GM21447 (cell line): ENCODE results near the gene PCNX3.
"Not testable (repeated sequence)": the region's sequence is repeated elsewhere in the genome, so short reads cannot be mapped to it uniquely, and the experiment has no call there.

ENCODE experiments used
- ATAC-seq: cut with Tn5 transposase; IDR thresholded peaks from one replicate; pipeline ENCODE4 v1.9.1; 2021; ENCODE audit not compliant: unreplicated experiment

The PCNX3 gene

DNA sequence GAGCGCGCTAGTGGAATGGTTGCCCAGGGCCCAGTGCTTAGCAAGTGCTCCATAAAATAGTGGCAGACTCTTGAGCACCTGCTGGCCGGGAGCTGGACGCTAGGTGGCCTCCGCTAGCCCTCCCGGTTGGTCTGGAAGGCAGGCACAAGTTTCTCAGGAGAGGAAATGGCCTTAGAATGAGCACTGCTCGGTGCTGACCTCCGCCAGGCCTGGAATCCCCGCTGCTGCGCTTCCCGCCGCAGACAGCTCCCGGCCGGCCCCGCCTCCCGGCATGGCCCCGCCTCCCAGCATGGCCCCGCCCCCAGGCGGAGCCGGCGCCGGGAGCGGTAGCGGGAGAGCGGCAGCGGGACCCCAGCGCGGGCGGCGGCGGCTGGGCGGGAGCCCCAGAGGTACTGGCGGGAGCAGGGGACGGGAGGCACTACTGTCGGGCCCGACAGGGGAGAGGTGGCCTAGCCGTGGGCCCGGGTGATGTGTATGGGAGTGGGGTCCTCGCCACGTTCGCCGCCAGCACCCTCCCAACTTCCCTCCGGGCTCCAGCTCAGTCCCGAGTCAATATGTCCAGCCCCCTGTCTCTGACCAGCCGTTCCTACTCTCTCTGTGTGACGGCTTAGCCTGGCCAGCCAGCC, 22.3 kb downstream of the PCNX3 start, which contains the start of gene SIPA1:
Gene SIPA1 (plus strand): TSS at position 308 of the 626 bp plus-strand sequence. CDS start 2,821 bp downstream, outside the sequence.
- ATAC-seq = peak; percentile 26

- not testable (repeated sequence) for ATAC-seq
These were observed 23.6 kb downstream of the PCNX3 start for GRCh38 chr11:65639228-65639597.

DNA sequence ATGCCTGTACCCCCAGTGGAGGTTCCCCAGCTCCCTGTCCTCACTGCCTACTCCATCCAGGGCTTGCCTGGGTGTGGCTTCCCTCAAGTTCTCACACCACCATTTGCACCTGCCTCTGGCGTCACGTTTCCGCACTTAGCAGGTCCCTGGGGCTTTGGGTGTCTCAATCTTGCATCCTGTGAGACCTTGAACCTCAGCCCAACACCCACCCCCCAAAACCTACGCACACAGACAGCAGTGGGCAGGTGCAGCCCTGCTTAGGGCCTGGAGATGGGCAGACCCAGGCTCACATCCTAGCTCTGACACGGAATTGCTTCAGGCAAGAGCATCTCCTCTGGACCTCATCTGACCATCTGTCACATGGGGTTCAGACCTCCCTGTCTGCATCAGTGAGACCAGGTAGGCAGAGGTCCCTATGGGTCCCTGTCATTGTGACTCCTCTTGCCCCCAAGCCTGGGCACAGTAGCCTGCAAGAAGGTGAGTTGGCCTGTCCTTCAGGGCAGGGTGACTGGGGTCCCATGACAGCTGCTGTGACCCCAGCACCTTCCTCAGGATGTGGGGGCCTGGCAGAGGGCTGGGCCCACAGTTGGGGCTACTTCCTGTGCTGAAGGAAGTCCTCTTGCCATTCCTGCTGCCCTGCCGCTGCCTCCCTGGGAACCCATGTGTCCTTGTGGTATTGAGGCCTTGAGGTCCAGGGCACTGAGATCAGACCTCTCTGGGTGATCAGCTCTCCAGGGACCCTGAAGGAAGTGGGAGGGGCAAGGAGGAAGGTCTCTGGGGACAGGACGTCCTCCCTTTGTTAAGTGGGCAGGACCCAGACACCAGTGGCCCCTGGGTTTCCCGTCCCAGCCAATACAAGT, 24.3 kb downstream of the PCNX3 start:
- ATAC-seq = peak; percentile 53

GRCh38 chr11:65640483-65641296, 25.1 kb downstream of the PCNX3 start:
- ATAC-seq = no peak

DNA sequence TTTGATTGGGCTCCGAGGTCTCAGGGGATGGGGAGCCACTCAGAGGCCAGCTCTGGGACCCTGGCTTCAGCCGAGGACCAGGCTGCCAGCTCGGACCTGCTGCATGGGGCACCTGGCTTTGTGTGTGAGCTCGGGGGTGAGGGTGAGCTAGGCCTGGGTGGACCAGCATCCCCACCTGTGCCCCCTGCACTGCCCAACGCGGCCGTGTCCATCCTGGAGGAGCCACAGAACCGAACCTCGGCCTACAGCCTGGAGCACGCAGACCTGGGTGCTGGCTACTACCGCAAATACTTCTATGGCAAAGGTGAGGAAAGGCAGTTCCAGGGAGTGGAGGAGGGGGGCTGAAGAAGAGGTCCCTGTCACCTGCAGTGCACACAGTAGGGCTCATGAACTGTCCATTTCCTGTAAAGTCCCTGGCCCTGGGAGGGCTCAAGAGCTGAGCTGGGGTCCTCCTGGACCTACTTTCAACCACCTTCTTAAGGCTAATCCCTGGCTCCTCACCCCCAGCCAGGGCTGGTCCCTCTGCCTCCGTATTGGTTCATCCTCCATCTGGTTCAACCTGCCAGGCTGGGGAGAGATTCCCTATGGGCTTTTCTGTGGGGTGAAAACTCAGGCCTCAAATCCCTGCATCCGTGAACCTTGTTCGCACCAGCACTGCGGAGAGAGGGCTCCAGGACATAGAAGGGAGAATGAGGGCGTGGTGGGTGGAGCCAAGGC, 25.9 kb downstream of the PCNX3 start:
- no peak for ATAC-seq

- ATAC-seq = no peak
These were observed 26.6 kb downstream of the PCNX3 start for GRCh38 chr11:65642014-65642671.

DNA sequence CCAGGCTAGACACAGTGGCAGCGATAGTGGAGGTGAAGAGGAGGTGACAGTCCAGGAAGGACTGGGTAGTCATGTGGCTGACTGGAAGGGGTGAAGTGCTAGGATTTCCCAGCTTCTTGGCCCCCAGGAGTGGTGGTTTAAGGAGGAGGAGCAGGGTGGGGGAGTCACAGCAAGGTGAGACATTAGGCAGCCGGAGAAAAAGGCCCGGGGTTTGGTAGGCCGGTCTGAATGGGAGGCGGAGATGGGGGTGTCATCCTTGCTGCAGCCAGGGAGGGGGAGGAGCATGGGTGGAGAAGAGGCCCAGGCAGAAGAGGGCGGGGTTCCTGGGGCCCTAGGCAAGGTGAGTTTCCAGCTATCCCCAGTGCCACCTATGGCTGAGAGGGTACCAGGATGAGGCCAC, 28.4 kb downstream of the PCNX3 start:
- ATAC-seq = no peak

DNA sequence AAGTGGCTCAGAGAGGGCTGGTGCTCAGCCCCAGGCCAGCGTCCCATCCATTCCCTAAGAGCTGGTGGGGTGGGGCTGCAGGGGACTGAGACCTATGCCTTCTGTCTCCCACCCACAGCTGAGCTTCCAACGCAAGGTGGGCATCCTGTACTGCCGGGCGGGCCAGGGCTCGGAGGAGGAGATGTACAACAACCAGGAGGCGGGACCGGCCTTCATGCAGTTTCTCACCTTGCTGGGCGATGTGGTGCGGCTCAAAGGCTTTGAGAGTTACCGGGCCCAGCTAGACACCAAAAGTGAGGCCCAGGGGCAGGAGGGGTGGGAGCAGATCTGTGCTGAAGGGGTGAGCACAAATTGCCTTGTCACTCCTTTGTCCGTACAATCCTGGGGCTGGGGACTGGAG, 29.3 kb downstream of the PCNX3 start:
- ATAC-seq = no peak

DNA sequence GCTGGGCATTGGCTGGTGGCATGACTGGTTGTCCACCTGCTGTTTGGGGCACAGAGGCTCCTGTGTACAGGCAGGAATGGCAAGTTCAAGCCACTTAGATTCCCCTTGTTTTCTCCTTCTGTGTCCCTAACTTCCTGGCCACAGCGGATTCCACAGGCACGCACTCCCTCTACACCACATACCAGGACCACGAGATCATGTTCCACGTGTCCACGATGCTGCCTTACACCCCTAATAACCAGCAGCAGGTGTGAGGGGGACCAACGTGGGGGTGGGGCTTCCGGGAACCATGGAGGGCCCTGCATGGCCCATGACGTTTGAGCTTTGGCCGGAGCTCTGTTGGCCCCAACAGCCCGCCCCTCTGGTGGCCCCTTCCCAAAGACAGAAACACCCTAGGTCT, 30.1 kb downstream of the PCNX3 start:
- ATAC-seq = no peak

GRCh38 chr11:65646288-65646957, 30.8 kb downstream of the PCNX3 start:
- no peak for ATAC-seq

- no peak for ATAC-seq
These were observed 31.6 kb downstream of the PCNX3 start for GRCh38 chr11:65646958-65647701.

DNA sequence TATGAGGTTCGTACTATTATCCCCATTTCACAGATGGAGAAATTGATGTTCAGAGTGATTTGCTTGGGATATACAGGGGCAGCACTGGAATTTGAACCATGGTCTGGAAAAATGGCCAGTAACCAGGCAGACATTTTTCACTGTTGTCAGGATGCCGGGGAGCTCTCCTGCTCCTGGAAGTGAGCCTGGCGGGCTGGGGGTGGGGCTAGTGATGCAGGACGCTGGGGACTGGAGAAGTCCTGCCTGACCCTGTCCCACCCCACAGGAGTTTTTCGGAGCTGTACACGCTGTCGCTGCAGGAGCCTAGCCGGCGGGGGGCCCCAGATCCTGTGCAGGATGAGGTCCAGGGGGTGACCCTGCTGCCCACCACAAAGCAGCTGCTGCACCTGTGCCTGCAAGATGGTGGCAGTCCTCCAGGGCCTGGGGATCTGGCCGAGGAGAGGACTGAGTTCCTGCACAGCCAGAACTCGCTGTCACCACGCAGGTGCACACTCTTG, 33.5 kb downstream of the PCNX3 start:
- no peak for ATAC-seq

GRCh38 chr11:65649656-65650546, 34.3 kb downstream of the PCNX3 start:
- ATAC-seq = no peak

DNA sequence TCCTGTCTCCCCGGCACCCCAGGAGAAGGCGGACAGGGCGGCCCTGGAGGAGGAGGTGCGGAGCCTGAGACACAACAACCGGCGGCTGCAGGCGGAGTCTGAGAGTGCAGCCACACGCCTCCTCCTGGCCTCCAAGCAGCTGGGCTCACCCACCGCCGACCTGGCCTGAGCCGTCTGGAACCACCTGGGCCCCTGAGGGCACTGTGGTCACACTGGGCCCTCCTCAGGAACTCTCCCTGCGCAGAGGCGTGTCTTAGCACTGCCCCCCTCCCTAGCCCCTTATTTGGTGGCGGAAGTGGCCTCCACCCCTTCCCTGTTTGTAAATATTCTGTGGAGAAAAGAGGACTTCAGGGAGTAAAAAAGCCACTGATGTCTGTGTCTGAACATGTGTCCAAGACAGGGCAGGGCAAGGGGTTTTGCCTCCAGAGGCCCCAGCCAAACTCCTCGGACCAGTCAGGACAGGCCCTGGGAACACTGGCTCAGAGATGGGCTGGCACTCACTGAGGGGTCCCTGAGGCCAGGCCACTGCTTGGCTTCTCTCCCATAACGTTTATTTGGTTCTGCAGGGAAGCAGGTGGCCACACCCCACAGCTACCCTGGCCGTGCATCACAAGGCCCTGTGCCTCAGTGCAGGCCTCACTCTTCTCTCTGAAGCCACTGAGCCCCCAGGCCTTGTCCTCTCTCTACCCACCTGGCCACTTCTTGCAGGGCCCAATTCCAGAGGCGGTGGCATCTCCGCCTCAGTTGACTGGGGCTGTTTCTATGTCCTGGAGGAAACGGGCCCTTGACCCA, 35.2 kb downstream of the PCNX3 start:
- no peak for ATAC-seq

- ATAC-seq = no peak
These were observed 35.7 kb downstream of the PCNX3 start for GRCh38 chr11:65651339-65651588.

- no peak for ATAC-seq
These were observed 36.3 kb downstream of the PCNX3 start for GRCh38 chr11:65651589-65652510.
